HG03521 (cell line): ENCODE measurements around the gene SHISA7.

Source experiments
- ATAC-seq: cut with Tn5 transposase; IDR thresholded peaks from one replicate; pipeline ENCODE4 v1.9.1; 2021; ENCODE audit warnings: mild to moderate bottlenecking, moderate library complexity; ENCODE audit not compliant: unreplicated experiment

Gene SHISA7

GRCh38 chr19:55443045-55443823 lies at the start of gene SHISA7:
TSS of gene SHISA7 (minus strand) at chr19:55443300. CDS start at chr19:55442863, 437 bp downstream.
- no peak for ATAC-seq

GRCh38 chr19:55492362-55492944 lies 49.4 kb upstream of the SHISA7 start:
- no peak for ATAC-seq

GRCh38 chr19:55491546-55492360 lies 48.7 kb upstream of the SHISA7 start:
- no peak for ATAC-seq

- ATAC-seq = no peak
These were observed 47.7 kb upstream of the SHISA7 start for GRCh38 chr19:55490478-55491432.

GRCh38 chr19:55489711-55490477 lies 46.8 kb upstream of the SHISA7 start:
- no peak for ATAC-seq

- ATAC-seq = no peak
These were observed 46.0 kb upstream of the SHISA7 start for GRCh38 chr19:55488986-55489710.

GRCh38 chr19:55487924-55488687 lies 45.0 kb upstream of the SHISA7 start, which contains the start of gene SSC5D:
TSS of gene SSC5D (plus strand) at chr19:55488436. CDS start at chr19:55488590, 154 bp downstream.
- ATAC-seq = no peak

- no peak for ATAC-seq
These were observed 44.1 kb upstream of the SHISA7 start for GRCh38 chr19:55486971-55487923.

GRCh38 chr19:55486043-55486970 lies 43.2 kb upstream of the SHISA7 start:
- ATAC-seq = no peak

- ATAC-seq = no peak
These were observed 42.4 kb upstream of the SHISA7 start for GRCh38 chr19:55485439-55486011.

GRCh38 chr19:55484593-55485438 lies 41.7 kb upstream of the SHISA7 start, which contains the start of gene NAT14:
TSS of gene NAT14 (plus strand) at chr19:55485188. CDS start at chr19:55485709, 521 bp downstream.
- ATAC-seq = peak; percentile 49

GRCh38 chr19:55483706-55484592 lies 40.8 kb upstream of the SHISA7 start:
- ATAC-seq = no peak

- ATAC-seq = no peak
These were observed 40.0 kb upstream of the SHISA7 start for GRCh38 chr19:55482967-55483705.
